NOMO-1 treated with DMSO at 0.1 percent for 48 hours (cell line): ENCODE data around the gene KCNK1.

ENCODE experiments used
- DNase-seq: peaks from one replicate; lab custom pipeline; 2025; ENCODE audit not compliant: unreplicated experiment; lab: John Stamatoyannopoulos, UW

Gene KCNK1

DNA sequence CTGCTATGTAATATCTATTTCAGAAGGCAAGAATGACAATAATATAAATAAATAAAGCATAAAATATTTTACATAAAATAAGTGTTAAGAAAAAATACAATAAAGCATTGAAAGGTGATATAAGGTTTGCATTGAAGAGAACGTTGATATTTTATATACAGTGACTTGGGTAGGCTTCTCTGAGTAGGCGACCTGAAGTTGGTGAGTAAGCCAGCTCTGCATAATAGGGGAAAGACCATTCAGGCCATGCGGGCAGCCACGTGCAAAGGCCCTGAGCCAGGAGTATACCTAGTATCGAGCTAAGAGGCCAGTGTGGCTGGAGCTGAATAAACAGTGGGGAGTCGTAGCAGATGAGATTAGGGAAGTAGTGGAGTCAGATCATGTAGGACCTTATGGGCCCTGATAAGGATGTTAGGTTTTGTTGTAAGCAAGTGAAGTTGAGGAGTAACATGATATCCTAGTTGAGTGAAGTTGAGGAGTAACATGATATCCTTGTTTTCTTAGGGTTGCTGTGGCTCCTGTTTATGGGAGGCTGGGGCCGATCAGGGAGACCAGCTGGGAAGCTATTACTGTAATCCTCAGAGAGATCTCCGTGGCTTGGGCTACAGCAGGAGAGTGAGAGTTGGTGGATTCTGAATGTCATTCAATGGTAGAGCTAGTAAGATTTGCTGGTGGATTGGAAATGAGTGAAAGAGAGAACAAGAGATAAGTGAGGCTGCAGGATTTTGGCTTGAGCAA is 22.0 kb downstream of the KCNK1 start:
- DNase-seq = no peak

DNA sequence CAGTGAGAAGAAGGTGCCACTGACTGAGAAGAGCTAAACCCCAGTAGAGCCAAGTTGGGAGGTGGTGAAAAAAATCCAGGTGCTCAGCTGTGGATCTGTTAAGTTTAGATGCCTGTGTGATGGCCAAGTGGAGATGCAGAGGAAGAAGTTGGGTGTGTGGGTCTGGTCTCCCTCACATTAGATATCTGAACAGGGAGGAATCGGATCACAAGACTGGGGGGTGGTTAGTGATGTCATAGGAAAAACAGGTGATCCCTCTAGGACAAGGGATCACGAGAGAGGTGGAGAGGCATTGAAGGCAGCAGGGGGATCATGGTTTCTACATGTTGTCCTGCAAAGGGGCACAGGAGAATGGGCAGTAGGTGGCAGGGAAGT is 22.6 kb downstream of the KCNK1 start:
- DNase-seq = no peak

DNA sequence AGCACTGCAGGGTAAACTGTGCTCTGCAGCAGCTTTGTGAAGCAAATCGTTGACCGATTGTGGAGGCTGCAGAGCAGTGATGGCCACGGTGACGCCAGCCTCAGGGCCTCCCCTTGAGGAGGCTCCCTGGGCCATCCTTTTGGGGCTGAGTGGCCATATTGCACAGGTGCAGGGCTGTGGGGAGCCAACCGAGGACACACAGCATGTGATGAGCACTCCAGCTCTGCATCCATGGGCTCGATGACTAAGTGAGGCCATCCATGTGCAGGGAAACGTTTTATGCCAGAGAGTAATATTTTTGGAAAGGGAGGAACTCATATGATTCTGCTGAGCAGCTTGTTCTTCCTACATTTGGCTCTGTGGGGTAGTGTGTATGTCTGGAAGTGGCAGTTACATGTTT is 24.6 kb downstream of the KCNK1 start:
- DNase-seq = no peak

DNA sequence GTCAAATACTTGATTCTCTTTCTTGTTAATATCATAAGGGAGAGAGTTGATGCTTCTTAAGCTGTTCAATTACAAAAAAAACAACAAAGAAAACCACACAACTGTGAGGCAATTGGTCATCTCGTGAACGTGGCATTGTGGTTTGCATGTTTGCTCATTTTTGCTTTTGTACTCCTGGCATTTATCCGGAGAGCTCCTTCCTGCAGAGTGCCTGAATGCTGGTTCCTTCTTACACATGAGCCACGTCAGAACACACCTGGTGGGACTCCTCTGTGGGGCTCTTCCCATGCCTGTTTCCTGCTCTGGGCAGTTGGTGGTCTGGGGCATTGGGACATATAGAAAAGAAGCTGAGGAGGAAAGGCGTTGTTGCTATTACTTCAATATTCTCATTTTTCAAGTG is 25.7 kb downstream of the KCNK1 start:
- DNase-seq = no peak

DNA sequence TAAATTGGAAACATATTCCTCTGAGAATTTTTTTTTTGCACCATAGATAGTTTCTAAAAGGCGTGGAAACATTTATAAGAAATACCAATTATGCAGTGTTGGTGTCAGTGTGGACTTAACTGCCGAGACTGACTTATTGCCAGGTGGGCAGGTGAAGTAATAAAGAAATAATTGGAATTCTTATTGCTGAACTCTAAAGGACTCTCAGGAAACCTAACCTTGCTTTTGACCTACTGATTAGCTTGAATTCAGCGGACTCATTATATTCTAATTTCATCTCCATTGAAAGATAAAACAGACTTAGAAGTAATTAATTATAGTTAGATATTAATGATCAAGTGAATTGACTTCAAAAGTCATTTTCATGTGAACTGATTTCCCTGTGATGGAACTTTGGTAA is 26.3 kb downstream of the KCNK1 start:
- DNase-seq = no peak

DNA sequence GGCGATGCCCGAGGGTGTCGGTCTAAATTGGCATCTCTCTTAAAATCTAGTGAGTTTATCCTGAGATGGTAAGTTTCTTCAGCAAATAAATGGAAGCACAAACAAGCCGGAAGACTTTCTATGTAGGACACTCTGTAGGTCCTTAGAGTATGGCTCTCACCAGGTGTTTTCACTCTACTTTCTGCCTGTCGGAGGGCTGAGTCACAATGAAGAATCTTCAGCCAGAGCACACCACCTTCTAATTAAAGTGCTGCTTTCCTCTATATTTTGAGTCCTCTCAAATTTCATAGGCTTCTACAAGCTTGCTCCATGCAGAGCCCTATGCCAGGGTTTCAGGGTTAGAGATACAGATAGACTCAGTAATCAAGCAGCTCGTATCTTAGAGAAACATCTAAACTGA is 27.1 kb downstream of the KCNK1 start:
- DNase-seq = no peak

DNA sequence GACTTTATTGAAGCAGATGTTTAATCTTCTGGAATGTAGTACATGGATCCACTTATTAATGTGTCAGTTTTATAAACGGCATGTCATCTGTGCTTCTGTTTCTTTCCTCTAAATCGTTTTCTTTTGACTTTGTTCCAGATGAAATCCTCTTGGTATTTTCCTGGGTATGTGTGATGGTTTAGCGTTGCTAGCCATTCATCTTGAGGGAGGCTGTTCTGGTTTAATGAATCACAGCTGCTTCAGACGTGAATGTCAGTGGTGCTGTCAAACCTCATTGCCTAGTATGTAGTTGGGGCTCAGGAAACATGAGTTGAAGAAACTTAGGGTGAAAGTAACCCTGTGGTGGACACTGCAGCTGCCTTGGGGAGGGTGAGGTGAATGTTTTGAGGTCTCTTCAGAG is 33.2 kb downstream of the KCNK1 start:
- no peak for DNase-seq

DNA sequence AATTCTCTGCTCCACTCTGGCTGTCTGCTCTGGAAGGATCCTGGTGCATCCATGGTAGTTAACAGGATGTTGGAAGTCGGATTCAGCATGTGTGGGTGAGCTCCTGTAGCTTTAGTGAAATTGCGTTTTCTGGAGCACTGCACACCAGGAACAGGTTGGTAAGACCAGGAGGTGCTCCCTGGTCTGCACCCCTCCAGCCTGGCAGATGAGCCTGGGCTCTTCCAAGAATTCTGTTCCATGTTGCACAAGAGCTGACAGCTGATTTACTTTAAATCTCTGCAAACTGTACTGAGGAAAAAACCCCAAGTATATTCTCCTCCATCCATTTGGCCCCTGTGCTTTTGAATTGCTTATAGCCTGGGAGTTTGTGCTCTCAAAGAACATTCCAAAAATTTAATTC is 33.7 kb downstream of the KCNK1 start:
- no peak for DNase-seq

DNA sequence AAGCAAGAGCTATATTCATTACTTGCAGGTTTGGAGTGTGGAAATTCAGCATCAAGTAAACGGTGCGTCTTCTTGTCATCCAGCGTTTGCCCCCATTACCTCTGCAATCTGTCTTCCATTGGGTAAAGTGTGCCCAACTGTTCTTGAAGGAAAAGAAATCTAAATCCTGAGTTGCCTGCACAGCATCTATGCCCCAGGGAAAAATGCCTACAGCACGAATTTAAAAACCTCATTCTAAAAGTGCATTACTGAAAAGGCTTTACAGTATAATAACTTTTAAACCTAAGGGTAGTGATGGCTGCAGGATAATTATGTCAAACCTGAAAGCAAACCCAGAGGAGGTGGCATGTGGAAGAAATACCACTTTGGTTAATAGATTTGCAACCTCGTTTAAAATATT is 37.2 kb downstream of the KCNK1 start:
- no peak for DNase-seq

DNA sequence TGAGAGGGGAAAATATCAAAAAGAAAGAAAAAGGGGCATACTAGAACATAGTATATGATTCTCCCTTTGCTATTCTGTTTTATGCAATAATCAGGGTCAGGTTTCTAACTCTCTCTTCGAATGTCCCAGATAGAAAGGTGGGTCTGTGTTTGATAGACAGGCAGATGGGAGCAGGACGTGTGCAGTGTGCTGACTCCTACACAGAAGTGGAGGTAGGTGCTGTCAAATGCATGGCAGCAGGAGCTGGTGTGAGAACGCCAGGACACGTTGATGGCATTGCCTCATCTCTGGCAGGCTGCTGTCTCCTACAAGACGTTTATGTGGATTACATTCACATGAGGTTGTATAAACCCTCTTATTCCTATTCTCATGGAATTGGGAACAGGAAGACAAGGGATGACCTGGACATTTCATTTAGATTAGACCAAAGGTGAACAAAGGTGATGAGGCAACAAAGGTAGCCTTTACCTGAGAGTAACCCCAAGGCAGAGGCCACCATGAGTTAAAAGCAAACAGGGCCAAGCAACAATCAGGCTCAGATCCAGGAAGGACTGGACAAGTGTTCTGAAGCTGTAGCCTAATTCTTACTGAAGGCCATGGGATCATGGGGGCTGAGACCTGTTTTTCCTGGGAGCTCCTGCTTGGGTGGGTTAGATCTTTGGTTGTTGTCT is 37.8 kb downstream of the KCNK1 start:
- DNase-seq = no peak

DNA sequence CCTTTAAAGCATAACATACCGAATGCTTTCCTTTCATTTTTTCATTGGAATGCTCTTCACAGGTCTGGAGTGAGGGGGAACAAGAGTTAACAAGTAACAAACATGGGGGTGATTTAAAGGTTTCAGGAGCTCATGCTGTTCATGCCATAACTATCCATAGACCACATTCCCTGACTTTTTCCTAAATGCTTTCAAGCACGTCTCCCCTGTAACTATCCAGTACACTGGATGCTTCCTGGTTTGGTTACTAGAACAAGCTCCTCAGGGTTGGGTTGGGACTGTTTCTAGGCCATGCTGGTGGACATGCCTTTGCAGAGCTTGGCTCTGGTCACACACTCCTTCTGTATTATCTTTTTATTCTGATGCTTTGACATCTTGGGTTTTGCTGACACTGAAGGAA is 38.6 kb downstream of the KCNK1 start:
- DNase-seq = no peak

DNA sequence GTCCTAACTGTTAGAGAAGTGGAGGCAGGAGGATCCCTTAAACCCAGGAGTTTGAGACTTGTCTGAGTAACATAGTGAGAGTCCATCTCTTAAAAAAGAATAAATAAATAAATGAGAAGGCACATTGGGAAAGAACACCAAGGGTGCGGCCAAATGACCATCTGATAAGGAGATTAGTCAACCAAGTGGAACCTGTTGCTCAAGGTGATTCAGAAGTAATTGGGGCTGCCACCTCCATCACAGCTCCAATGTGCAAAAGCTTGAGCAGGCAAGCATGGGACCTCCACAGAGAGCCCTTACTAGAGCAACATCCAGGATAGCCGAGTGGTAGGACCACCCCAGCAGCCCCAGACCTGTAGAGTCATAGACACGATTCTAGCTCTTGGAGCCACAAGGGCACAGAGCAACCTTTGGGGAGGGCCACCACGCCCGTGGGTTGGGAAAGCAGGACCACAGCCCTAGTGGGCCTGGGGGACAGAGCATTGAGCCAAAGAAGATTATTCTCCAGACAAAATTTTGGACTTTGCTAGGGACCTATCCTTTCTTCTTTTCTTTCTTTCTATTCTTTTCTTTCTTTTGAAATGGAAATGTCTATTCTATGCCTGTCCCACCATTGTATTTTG is 40.9 kb downstream of the KCNK1 start:
- no peak for DNase-seq

DNA sequence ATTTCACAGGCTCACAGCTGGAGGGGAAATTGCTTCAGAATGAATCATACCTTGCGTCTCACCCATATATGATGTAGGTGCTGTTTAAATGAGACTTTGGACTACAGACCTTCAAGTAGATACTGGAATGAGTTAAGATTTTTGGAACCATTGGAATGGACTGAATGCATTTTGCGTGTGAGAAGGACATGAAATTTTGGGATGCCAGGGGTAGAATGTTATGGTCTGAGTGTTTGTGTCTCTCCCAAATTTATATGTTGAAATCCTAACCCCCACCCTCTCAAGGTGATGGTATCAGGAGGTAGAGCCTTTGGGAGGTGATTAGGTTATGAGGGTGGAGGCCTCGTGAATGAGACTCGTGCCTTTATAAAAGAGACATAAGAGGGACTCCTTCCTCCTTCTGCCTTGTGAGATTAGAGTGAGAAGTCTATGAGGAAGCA is 41.4 kb downstream of the KCNK1 start:
- no peak for DNase-seq

DNA sequence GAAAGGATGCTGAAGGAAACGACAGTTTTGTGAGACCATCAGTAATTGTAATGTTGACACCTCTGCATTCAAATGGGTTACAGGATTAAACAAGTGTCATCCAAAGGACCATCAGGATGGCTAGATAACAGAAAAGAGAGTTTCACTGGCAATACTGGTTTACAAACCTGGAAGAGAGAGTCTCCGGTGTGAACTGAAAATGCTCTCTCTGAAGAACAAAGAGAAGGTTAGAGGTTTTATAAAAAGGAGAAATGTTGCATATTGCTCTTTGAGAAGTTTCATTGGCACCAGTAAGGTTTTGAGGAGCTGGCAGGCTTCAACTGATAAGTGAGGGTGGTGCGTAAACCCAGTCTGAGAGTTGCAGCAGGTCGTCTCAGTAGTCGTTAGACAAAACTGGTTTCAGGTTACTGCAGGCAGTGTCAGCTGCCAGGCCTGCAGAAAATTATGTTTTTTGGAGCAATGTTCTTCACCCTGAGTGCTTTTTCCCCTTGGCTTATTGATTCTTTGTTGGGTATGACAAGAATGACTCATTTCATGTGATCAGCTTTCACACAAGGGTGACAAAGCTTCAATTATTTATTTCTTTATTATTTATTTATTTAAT is 42.2 kb downstream of the KCNK1 start:
- DNase-seq = no peak

DNA sequence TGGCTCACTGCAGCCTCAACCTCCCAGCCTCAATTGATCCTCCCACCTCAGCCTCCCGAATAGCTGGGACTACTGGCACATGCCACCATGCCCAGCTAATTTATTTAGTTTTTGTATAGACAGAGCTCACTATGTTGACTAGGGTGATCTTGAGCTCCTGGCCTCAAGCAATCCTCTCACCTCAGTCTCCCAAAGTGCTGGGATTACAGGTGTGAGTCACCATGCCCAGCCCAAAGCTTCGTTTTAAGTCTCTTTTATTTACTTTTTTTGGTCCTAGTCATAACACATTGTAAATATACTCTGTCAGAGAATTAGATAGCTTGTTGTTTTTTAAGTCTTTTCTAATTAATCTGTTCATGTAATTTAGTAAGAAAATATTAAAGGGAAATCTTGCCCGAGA is 42.8 kb downstream of the KCNK1 start:
- no peak for DNase-seq

DNA sequence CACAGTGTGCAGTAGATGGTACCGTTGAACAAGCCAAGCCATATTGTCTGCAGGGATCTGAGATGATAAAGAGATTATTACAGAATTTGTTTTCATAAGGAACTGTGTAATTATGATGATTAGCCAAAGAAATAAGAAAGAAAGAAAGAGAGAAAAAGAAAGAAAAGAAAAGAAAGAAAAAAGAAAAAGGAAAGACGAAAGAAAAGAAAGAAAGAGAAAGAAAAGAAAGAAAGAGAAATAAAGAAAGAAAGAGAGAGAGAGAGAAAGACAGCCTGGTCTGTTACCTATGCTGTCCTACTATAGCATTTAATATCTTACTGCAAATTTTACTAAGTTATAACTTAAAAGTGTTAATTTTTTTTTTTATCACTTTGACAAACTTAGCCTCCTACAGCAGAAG is 43.6 kb downstream of the KCNK1 start:
- no peak for DNase-seq

DNA sequence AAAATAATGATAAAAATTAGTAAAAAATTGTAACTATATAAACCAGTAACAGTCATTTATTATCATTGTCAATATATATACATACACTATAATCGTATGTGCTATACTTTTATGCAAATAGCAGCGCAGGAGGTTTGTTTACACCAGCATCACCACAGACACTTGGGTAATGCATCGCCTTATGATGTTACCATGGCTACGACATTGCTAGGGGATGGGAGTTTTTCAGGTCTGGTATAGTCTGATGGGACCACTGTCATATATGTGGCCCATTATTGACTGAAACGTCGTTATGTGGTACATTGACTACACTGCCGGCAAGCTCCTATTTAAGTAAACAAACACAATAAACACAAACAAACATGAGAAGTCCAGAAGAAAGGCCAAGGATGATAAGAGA is 45.6 kb downstream of the KCNK1 start:
- no peak for DNase-seq

DNA sequence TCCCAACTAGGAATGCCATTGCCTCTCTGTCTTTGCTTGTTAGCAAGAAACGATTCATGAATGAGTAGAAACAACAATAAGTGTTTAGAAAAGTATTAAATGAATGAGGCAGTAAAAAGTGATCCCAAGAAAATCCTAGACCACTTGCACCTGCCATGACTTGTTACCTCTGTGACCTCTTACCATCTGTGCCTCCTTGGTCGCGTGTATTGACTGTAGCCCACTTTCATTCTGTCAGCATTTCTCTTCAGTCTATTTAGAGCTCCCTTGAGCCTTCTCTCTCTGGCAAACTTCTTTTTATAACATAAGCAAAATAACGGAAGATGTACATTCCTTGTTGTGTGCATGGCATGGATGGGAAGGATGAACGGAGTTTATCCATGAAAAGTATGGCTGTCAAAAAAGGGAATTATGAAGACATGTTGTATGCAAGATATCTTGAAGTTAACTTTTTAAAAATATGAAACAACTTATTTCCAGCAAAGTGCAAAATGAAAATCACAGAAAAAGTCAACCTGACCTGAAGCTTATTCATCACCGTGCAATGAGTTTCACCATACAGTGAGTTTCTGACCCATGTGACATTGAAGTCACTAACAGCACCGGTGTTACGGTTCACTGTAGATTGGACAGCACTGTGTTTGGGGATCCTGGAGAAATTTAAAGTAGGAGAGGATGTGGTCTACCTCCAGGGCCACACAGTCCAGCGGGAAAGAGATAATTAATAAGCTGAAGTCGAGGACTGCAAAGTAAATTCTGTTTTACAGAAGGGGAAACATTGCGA is 47.7 kb downstream of the KCNK1 start:
- DNase-seq = no peak

DNA sequence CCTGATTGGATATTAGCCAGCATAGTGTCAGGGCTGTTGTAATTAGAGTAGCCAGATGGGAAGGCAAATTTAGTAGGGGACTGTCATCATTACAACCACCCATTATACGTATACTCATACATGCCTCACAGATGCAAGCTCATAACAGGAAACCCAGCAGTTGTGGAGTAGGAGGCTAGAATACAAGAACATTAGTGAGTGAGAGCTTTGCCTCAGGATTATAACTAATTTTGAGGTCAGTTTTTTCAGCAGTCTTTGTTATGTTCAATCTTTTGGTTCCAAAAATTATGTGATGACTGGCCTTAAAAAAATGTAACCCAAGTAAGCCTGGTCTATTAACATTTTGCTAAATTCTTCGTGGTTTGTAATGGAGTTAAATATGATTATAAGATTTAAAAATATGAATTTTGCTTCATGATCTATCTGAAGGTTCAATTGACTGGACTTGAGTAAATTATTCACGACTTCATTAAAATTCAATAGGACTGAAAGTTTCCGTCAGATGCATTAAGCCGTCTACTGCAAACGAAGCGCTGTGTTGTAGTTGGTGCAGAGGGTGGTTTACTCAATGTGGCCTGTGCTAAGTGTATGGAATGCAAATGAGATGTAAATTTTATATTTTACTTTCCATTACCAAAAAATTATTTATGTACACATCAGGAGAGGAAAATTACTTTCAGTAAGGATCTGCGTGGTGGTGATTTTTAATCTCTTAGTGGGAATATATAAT is 48.8 kb downstream of the KCNK1 start:
- DNase-seq = no peak

DNA sequence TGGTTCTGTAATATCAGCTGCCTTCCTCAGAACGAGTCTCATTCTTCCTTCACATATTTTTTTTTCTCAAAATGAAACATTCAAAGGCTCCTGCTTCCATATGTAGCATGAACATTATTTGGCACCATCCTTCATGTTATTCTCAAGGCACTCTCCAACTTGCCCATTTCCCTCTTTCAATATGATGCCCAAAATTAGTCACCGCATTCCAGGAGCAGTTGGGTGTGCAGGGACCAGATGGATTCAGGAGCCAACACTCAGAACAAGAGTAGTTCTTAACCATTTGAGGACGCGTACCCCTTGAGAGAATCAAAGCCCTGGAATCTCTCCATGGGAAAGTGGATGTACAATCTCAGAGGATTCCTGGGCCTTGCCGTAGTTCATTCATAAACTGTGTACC is 50.3 kb downstream of the KCNK1 start:
- DNase-seq = no peak
